OCI-LY1 (cell line): ENCODE data around the gene BICDL2.

Source experiments
- H2AFZ ChIP-seq: fragments of 200-600 bp; sonication (generic), shearing (Covaris generic); 2 replicates; pipeline ENCODE4 v1.6.0; 2014; ENCODE audit warnings: antibody characterized with exemption, mild to moderate bottlenecking, low read length
- H3F3A ChIP-seq: fragments of 200-600 bp; sonication (generic), shearing (Covaris generic); 2 replicates; pipeline ENCODE4 v1.6.0; 2014; ENCODE audit warnings: mild to moderate bottlenecking, antibody characterized with exemption, low read length, moderate library complexity; ENCODE audit not compliant: insufficient read depth
- H3K27ac ChIP-seq: fragments of 200-600 bp; sonication (generic); 2 replicates; pipeline ENCODE4 v1.5.1; 2014; ENCODE audit warnings: low read length, mixed run types, mild to moderate bottlenecking, low read depth; ENCODE audit not compliant: poor library complexity, severe bottlenecking
- H3K27me3 ChIP-seq: fragments of 200-600 bp; sonication (generic); 2 replicates; pipeline ENCODE4 v1.6.0; 2014; ENCODE audit warnings: antibody characterized with exemption, mild to moderate bottlenecking, low read length, moderate library complexity; ENCODE audit not compliant: insufficient read depth
- H3K36me3 ChIP-seq: fragments of 200-600 bp; sonication (generic); 2 replicates; pipeline ENCODE4 v1.6.1; 2014; ENCODE audit warnings: mild to moderate bottlenecking, antibody characterized with exemption, low read length, moderate library complexity, mixed read lengths; ENCODE audit not compliant: insufficient read depth
- H3K4me1 ChIP-seq: fragments of 200-600 bp; sonication (generic); 2 replicates; pipeline ENCODE4 v1.5.1; 2014; ENCODE audit warnings: mild to moderate bottlenecking, low read length, moderate library complexity; ENCODE audit not compliant: insufficient read depth, severe bottlenecking
- H3K4me2 ChIP-seq: fragments of 200-600 bp; sonication (generic), shearing (Covaris generic); 2 replicates; pipeline ENCODE4 v1.6.1; 2014; ENCODE audit warnings: low read length
- H3K4me3 ChIP-seq: fragments of 200-600 bp; sonication (generic); 2 replicates; pipeline ENCODE4 v1.5.1; 2014; ENCODE audit warnings: low read length, low read depth, mild to moderate bottlenecking, mixed read lengths; ENCODE audit not compliant: poor library complexity, severe bottlenecking
- H3K79me2 ChIP-seq: fragments of 200-600 bp; shearing (Covaris generic); 2 replicates; pipeline ENCODE4 v1.6.1; 2016; ENCODE audit warnings: mixed run types, low read length, mixed read lengths; ENCODE audit not compliant: insufficient read depth
- H3K9ac ChIP-seq: fragments of 200-600 bp; sonication (generic), shearing (Covaris generic); 2 replicates; pipeline ENCODE4 v1.6.1; 2014; ENCODE audit warnings: mild to moderate bottlenecking, low read length, mixed read lengths
- H3K9me2 ChIP-seq: fragments of 200-600 bp; sonication (generic), shearing (Covaris generic); 2 replicates; pipeline ENCODE4 v1.6.1; 2014; ENCODE audit warnings: low read depth, mild to moderate bottlenecking, low read length, mixed read lengths
- H3K9me3 ChIP-seq: fragments of 200-600 bp; shearing (Covaris generic); 2 replicates; pipeline ENCODE4 v1.6.1; 2014; ENCODE audit warnings: low read length, mixed read lengths
- H4K20me1 ChIP-seq: fragments of 200-600 bp; sonication (generic), shearing (Covaris generic); 2 replicates; pipeline ENCODE4 v1.6.0; 2016; ENCODE audit warnings: mild to moderate bottlenecking, low read length; ENCODE audit not compliant: insufficient read depth
- CTCF ChIP-seq: fragments of 200-600 bp; sonication (generic), shearing (Covaris generic); IDR thresholded peaks from 2 replicates; pipeline ENCODE4 v1.5.1; 2017; ENCODE audit warnings: mild to moderate bottlenecking, antibody characterized with exemption, low read length, moderate library complexity, mixed read lengths
- EZH2 ChIP-seq: fragments of 200-600 bp; sonication (generic), shearing (Covaris generic); IDR thresholded peaks from 2 replicates; pipeline ENCODE4 v1.8.0; 2017; ENCODE audit warnings: borderline replicate concordance, mixed run types, mild to moderate bottlenecking, antibody characterized with exemption, low read length, moderate library complexity, mixed read lengths

BICDL2 gene

GRCh38 chr16:3059041-3059722 lies 22.4 kb upstream of the BICDL2 start:
- Histone ChIP-seq H2AFZ (peak overlapping the region; percentile 59; the same call in 1 of the 2 replicates), H4K20me1 (no peaks in the 10 kb centered on the region), H3K27ac (no peak overlapping the region), H3K9ac (peak overlapping the region; percentile 89), H3K79me2 (no peaks in the 10 kb centered on the region), H3K27me3 (no peaks in the 10 kb centered on the region; the same call in 1 of the 2 replicates), H3K4me1 (peaks cover 20% of the 10 kb centered on the region), H3K9me3 (no peaks in the 10 kb centered on the region), H3K4me3 (peak overlapping the region; percentile 90), H3F3A (no peaks in the 10 kb centered on the region), H3K4me2 (peak overlapping the region; percentile 90), H3K9me2 (no peaks in the 10 kb centered on the region), H3K36me3 (no peaks in the 10 kb centered on the region)
- peak; percentile 68 for TF ChIP-seq CTCF
- no peak for TF ChIP-seq EZH2

GRCh38 chr16:3058139-3059030 lies 21.6 kb upstream of the BICDL2 start:
- H3K4me1 ChIP-seq: peaks cover 20% of the 10 kb centered on the region
- peak overlapping the region; percentile 59; the same call in 1 of the 2 replicates for H2AFZ ChIP-seq
- no peaks in the 10 kb centered on the region for H3K79me2 ChIP-seq
- H3K9ac ChIP-seq: peak overlapping the region; percentile 89
- TF ChIP-seq CTCF: no peak; the same call in 1 of the 2 replicates
- TF ChIP-seq EZH2: no peak
- no peaks in the 10 kb centered on the region for H4K20me1 ChIP-seq
- no peaks in the 10 kb centered on the region; the same call in 1 of the 2 replicates for H3K27me3 ChIP-seq
- peak overlapping the region; percentile 90 for H3K4me3 ChIP-seq
- no peaks in the 10 kb centered on the region for H3K9me3 ChIP-seq
- no peaks in the 10 kb centered on the region for H3K9me2 ChIP-seq
- H3K27ac ChIP-seq: no peak overlapping the region
- no peaks in the 10 kb centered on the region for H3K36me3 ChIP-seq
- H3K4me2 ChIP-seq: peak overlapping the region; percentile 90
- H3F3A ChIP-seq: no peaks in the 10 kb centered on the region

GRCh38 chr16:3057181-3058138 lies 20.7 kb upstream of the BICDL2 start:
- Histone ChIP-seq H3F3A (no peaks in the 10 kb centered on the region), H3K9ac (no peak overlapping the region), H3K4me1 (peaks cover 20% of the 10 kb centered on the region), H2AFZ (no peak overlapping the region), H3K4me3 (no peak overlapping the region), H3K9me3 (no peaks in the 10 kb centered on the region), H3K9me2 (no peaks in the 10 kb centered on the region), H3K27ac (no peak overlapping the region), H3K79me2 (no peaks in the 10 kb centered on the region), H3K4me2 (no peak overlapping the region), H4K20me1 (no peaks in the 10 kb centered on the region), H3K27me3 (no peaks in the 10 kb centered on the region; the same call in 1 of the 2 replicates), H3K36me3 (no peaks in the 10 kb centered on the region)
- no peak for TF ChIP-seq EZH2
- TF ChIP-seq CTCF: no peak
